ENCODE data around the gene GBA3.
A peak's percentile ranks its signal among the peaks of the same experiment; 100 is the strongest.

GBA3 gene

GRCh38 chr4:22692736-22693135 lies at the start of gene GBA3:
GBA3 (plus strand) TSS chr4:22692937.
- DNase-seq: no peak

- DNase-seq: no peak
Measured at GRCh38 chr4:22643952-22644351, 48.8 kb upstream of the GBA3 start.

GRCh38 chr4:22645481-22646182 lies 47.1 kb upstream of the GBA3 start:
- no peak for DNase-seq

GRCh38 chr4:22648996-22649395 lies 43.7 kb upstream of the GBA3 start:
- DNase-seq: no peak

- DNase-seq: no peak
Measured at GRCh38 chr4:22650771-22651170, 42.0 kb upstream of the GBA3 start.

- no peak for DNase-seq
Measured at GRCh38 chr4:22653752-22654151, 39.0 kb upstream of the GBA3 start.

GRCh38 chr4:22661443-22661842 lies 31.3 kb upstream of the GBA3 start:
- DNase-seq: peak; percentile 41

- no peak for DNase-seq
Measured at GRCh38 chr4:22667332-22667940, 25.3 kb upstream of the GBA3 start.

- DNase-seq: peak; percentile 74
Measured at GRCh38 chr4:22668301-22668700, 24.4 kb upstream of the GBA3 start.

GRCh38 chr4:22668702-22669101 lies 24.0 kb upstream of the GBA3 start:
- no peak for DNase-seq

GRCh38 chr4:22670956-22671355 lies 21.8 kb upstream of the GBA3 start:
- peak; percentile 64 for DNase-seq

GRCh38 chr4:22672519-22672918 lies 20.2 kb upstream of the GBA3 start:
- no peak for DNase-seq

- DNase-seq: no peak
Measured at GRCh38 chr4:22672944-22673343, 19.8 kb upstream of the GBA3 start.

GRCh38 chr4:22674700-22675099 lies 18.0 kb upstream of the GBA3 start:
- no peak for DNase-seq

- DNase-seq: no peak
Measured at GRCh38 chr4:22676063-22676462, 16.7 kb upstream of the GBA3 start.

- DNase-seq: no peak
Measured at GRCh38 chr4:22677780-22678179, 15.0 kb upstream of the GBA3 start.

- no peak for DNase-seq
Measured at GRCh38 chr4:22678940-22679854, 13.5 kb upstream of the GBA3 start.

GRCh38 chr4:22680065-22680642 lies 12.6 kb upstream of the GBA3 start:
- DNase-seq: no peak

- no peak for DNase-seq
Measured at GRCh38 chr4:22683726-22684125, 9.0 kb upstream of the GBA3 start.

GRCh38 chr4:22686141-22686540 lies 6.6 kb upstream of the GBA3 start:
- no peak for DNase-seq

GRCh38 chr4:22688236-22688635 lies 4.5 kb upstream of the GBA3 start:
- peak; percentile 44 for DNase-seq

- DNase-seq: no peak
Measured at GRCh38 chr4:22689428-22689827, 3.3 kb upstream of the GBA3 start.

- no peak for DNase-seq
Measured at GRCh38 chr4:22695029-22695428, 2.3 kb downstream of the GBA3 start.
